Middle frontal gyrus (tissue), 1 donor: Measurements from ENCODE around the gene KCTD3.

ENCODE experiments used
- DNase-seq: peaks from one replicate; pipeline ENCODE4 v3.0.0-alpha.2; 2015; ENCODE audit warnings: low spot score; ENCODE audit errors: extremely low spot score

The KCTD3 gene

GRCh38 chr1:215556996-215557395 lies 10.1 kb upstream of the KCTD3 start:
- no peak for DNase-seq

GRCh38 chr1:215557504-215557903 lies 9.6 kb upstream of the KCTD3 start:
- DNase-seq: no peak

- DNase-seq: no peak
These were observed 9.0 kb upstream of the KCTD3 start for GRCh38 chr1:215557992-215558626.

- peak; percentile 26 for DNase-seq
These were observed 591 bp downstream of the KCTD3 start for GRCh38 chr1:215567491-215568298.

- no peak for DNase-seq
These were observed 1.2 kb downstream of the KCTD3 start for GRCh38 chr1:215568299-215568692.

- no peak for DNase-seq
These were observed 3.1 kb downstream of the KCTD3 start for GRCh38 chr1:215569986-215570824.

DNA sequence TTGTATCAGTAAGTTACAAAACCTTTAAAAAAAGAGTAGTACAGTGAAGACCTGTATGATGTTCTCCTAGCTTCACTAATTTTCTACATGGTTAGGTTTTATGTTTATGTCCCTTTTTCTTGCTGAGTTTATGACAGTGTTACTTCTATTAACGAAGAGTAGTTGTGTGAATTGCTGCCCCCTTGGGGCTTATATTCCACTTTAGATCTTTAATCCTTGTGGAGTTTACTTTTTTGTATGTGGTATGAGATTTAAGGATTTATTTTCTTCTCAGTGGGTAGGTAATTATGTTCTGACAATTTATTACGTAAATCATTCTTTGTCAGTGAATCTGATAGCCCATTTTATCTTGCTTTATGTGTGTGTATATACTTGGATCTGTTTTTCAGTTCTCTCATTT lies 14.8 kb downstream of the KCTD3 start:
- no peak for DNase-seq

DNA sequence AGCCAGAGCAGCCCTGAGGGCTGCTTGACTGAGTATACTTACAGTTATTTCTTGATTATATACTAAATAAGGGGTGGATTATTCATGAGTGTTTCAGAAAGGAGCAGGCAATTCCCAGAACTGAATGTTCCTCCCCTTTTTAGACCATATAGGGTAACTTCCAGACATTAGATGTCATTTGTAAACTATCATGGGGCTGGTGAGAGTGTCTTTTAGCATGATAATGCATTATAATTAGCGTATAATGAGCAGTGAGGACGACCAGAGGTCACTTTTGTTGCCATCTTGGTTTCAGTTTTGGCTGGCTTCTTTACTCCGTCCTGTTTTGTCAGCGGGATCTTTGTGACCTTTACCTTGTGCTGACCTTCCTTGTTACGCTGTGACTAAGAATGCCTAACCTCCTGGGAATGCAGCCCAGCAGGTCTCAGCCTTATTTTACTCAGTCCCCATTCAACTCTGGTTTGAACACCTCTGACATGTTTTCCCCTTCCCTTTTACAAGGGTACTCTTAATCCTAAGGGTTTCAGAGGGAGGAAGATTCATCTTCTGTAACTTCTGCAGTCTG lies 16.2 kb downstream of the KCTD3 start:
- DNase-seq: no peak

DNA sequence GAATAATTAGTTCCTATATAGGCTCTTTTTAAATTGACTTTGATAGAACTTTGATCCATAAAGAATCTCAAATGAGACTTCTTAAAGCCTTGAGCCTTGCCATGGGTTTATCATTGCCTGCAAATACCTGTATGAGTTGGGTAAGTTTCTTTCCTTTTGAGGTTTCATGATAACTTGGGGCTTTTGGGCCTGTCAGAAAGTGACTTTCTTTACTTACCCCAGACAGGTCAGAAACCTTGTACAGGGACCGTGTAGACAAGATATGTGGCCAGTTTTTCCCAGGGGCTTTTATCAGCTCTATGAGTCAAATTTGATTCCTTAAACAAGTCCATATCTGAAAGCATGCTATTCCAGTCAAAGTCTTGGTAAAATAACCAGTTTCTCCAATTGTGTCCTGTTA lies 17.3 kb downstream of the KCTD3 start:
- DNase-seq: no peak

DNA sequence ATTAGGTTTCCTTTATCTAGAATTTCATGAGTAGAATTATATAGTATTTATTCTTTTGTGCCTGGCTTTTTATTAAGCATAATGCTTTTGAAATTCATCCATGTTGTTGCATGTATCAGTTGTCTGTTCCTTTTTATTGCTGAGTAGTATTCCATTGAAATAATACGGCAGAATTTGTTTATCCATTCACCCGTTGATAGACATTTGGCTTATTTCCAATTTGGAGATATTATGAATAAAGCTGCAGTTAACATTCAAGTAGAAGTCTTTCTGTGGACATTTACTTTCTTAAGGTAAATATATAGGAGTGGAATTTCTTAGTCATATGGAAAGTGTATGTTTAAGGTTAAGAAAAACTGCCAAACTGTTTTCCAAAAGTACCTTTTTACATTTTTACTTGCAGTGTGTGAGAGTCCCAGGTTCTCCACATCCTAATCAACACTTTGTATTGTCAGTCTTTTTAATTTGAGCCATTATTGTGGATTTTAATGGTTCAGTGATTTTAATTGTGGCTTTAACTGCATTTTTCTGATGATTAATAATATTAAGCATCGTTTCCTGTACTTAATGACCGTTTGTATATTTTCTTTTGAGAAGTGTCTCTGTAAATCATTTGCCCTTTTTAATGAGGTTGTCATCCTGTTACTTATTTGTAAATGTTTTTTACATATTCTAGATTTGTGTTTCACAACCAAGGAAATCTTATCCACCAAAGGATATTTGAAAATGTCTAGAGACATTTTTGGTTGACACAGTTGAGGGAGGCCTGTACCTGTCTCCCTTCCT lies 22.7 kb downstream of the KCTD3 start:
- no peak for DNase-seq

GRCh38 chr1:215590779-215591491 lies 23.8 kb downstream of the KCTD3 start:
- DNase-seq: no peak

DNA sequence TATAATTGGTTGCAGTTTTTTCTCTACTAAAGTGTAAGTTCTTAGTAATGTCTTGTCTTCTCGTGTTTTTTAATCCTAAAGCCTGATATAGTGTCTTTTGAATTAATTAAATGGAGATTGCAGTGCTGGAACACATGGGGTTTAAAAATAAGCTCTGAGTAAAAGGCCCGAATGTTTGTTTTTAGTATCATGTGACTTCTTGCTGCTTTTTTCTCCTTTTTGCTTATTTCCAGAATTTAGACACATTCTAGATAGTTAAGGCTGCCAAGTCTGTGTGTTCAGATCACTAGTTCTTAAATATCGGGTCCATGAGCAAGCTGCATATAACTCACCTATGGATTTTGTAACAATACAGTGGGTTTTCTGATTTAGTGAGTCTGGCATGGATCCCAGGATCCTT lies 27.5 kb downstream of the KCTD3 start:
- no peak for DNase-seq

DNA sequence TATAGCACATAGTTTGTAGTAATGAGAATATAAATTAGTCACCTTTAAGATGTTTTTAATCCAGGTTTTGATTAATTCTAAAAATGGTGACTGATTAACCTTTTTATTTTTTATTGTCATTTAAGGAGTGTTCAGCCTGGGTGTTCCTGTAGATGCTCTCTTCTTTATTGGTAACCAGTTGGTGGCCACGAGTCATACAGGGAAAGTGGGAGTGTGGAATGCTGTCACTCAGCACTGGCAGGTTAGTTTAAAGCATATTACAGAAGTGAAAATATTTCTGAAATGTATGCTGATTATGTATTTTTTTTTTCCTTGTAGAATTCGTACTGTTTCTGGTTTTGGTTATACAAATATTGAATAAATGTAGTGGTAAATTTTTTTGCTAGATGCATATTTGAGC lies 28.1 kb downstream of the KCTD3 start:
- DNase-seq: no peak

GRCh38 chr1:215597961-215598360 lies 30.9 kb downstream of the KCTD3 start:
- DNase-seq: no peak

DNA sequence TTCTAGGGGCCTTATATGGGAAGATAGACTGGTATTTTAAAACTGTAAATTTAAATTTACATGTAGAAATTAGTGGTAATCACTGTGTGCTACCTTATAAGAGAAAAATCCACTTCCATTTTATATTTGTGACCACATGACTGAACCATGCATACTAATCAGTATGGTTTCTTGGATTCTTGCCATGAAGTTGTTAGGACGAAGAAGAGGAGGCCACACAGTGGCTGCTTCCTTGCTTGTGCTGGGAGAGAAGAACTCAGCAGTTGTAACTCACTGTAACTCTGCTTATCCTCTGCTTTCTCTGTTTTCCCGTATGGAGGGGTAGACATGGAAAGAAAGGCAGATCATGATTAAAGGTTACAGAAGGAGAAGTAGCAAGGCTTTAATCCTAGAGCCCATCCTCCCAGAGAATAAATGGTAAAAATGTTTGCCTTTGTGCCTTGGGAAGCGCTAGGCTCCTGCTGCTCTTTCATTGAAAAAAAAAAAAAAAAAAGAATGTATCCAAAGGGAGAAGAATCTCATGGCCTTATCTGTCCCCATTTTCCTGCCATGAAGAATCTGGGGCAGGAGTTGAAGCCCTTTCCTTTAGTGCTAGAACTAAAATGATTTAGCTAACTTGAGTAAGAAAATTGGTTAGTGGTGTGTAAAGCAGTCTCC lies 32.4 kb downstream of the KCTD3 start:
- DNase-seq: no peak

- no peak for DNase-seq
These were observed 33.2 kb downstream of the KCTD3 start for GRCh38 chr1:215600258-215600792.

DNA sequence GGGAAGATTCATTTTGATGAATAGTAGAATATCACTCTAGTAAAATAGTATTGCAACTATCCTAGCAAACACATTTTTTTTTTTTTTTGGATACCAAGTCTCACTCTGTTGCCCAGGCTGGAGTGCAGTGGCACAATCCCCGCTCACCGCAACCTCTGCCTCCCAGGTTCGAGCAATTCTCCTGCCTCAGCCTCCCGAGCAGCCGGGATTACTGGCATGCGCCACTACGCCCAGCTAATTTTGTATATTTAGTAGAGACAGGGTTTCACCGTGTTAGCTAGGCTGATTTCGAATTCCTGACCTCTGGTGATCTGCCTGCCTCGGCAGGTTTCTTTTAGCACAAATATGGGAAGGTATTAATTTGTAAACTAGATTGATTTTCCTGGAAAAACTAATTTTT lies 33.8 kb downstream of the KCTD3 start:
- DNase-seq: no peak

- DNase-seq: no peak
These were observed 34.2 kb downstream of the KCTD3 start for GRCh38 chr1:215601276-215601675.

GRCh38 chr1:215603319-215603718 lies 36.2 kb downstream of the KCTD3 start:
- DNase-seq: no peak
